HL-60 (cell line): Measurements from ENCODE around the gene CGB7.
"Not testable (repeated sequence)": the region's sequence is repeated elsewhere in the genome, so short reads cannot be mapped to it uniquely, and the experiment has no call there.

Experiments
- GABPA ChIP-seq: IDR thresholded peaks from 2 replicates; pipeline ENCODE4 v1.6.1; 2012; ENCODE audit warnings: low read depth
- POLR2AphosphoS5 ChIP-seq: IDR thresholded peaks from 2 replicates; pipeline ENCODE4 v1.6.1; 2012; ENCODE audit warnings: low read depth
- TF ChIP-seq, protein P1 (sequence below): IDR thresholded peaks from one replicate; pipeline ENCODE4 v1.5.1; 2011; ENCODE audit warnings: low read length, control low read depth, inconsistent platforms; ENCODE audit not compliant: insufficient read depth
- TF ChIP-seq, protein P2 (sequence below): IDR thresholded peaks from 2 replicates; pipeline ENCODE4 v1.6.1; 2012; ENCODE audit warnings: low read depth; ENCODE audit not compliant: insufficient replicate concordance

DNA sequence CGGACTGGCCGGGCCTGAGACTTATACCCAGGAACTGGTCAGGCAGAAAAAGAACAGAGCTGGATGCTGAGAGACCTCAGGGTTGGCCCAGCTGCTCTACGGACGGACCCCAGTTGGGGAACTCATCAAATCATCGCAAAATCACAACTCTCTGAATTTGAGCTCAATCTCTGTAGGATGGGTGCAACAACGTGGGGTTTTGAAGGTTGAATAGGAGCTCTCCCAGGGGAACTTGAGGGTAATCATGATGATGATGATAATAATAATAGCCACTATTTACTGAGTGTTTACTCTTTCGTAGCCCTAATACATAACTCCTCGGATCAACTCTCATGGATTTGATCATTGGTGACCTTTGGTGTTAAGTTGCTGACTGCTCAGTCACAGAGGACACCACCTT, 27.2 kb downstream of the CGB7 start:
- not testable (repeated sequence) for TF ChIP-seq POLR2AphosphoS5, GABPA
- TF ChIP-seq, protein P1, sequence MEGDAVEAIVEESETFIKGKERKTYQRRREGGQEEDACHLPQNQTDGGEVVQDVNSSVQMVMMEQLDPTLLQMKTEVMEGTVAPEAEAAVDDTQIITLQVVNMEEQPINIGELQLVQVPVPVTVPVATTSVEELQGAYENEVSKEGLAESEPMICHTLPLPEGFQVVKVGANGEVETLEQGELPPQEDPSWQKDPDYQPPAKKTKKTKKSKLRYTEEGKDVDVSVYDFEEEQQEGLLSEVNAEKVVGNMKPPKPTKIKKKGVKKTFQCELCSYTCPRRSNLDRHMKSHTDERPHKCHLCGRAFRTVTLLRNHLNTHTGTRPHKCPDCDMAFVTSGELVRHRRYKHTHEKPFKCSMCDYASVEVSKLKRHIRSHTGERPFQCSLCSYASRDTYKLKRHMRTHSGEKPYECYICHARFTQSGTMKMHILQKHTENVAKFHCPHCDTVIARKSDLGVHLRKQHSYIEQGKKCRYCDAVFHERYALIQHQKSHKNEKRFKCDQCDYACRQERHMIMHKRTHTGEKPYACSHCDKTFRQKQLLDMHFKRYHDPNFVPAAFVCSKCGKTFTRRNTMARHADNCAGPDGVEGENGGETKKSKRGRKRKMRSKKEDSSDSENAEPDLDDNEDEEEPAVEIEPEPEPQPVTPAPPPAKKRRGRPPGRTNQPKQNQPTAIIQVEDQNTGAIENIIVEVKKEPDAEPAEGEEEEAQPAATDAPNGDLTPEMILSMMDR: not testable (repeated sequence)
- TF ChIP-seq, protein P2, sequence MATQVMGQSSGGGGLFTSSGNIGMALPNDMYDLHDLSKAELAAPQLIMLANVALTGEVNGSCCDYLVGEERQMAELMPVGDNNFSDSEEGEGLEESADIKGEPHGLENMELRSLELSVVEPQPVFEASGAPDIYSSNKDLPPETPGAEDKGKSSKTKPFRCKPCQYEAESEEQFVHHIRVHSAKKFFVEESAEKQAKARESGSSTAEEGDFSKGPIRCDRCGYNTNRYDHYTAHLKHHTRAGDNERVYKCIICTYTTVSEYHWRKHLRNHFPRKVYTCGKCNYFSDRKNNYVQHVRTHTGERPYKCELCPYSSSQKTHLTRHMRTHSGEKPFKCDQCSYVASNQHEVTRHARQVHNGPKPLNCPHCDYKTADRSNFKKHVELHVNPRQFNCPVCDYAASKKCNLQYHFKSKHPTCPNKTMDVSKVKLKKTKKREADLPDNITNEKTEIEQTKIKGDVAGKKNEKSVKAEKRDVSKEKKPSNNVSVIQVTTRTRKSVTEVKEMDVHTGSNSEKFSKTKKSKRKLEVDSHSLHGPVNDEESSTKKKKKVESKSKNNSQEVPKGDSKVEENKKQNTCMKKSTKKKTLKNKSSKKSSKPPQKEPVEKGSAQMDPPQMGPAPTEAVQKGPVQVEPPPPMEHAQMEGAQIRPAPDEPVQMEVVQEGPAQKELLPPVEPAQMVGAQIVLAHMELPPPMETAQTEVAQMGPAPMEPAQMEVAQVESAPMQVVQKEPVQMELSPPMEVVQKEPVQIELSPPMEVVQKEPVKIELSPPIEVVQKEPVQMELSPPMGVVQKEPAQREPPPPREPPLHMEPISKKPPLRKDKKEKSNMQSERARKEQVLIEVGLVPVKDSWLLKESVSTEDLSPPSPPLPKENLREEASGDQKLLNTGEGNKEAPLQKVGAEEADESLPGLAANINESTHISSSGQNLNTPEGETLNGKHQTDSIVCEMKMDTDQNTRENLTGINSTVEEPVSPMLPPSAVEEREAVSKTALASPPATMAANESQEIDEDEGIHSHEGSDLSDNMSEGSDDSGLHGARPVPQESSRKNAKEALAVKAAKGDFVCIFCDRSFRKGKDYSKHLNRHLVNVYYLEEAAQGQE: not testable (repeated sequence)
